K562 treated with DMSO at 1 percent for 4 hours (cell line): Measurements from ENCODE around the gene PCARE. TPM values are rescaled to one million over a fixed set of nuclear protein-coding genes. Genes with fewer than 3 reads are reported as not detected.

Experiments used
- total RNA-seq: library from RNA; unstranded; fragments of 300-600 nt; gene quantifications from 2 replicates; pipeline ENCODE4 v1.2.3, GENCODE V29; 2022; ENCODE audit not compliant: insufficient read depth

The PCARE gene
- total RNA-seq: not detected in 2 replicates

DNA sequence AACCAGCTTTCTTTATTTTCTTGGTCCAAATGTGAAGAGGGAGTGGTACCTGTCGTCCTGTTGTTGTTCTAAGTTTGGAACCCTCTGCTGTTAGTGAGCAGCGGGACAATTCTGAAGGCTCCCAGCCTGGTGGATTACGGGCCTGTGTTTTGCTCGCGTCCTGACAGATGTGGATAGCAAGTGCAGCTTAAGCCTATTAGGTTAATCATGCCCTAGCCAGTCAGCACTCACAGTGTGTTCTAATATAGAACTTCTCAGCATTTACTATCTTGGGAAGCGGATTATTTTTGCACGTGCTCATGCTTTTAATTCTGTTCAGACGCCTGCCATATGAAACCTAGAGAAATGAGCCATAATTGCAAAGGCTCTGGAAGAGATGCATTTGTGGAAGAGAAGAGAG is at the start of gene PCARE:
TSS of gene PCARE (minus strand) at position 113 of the 400 bp plus-strand sequence. CDS start 262 bp downstream, outside the sequence.

DNA sequence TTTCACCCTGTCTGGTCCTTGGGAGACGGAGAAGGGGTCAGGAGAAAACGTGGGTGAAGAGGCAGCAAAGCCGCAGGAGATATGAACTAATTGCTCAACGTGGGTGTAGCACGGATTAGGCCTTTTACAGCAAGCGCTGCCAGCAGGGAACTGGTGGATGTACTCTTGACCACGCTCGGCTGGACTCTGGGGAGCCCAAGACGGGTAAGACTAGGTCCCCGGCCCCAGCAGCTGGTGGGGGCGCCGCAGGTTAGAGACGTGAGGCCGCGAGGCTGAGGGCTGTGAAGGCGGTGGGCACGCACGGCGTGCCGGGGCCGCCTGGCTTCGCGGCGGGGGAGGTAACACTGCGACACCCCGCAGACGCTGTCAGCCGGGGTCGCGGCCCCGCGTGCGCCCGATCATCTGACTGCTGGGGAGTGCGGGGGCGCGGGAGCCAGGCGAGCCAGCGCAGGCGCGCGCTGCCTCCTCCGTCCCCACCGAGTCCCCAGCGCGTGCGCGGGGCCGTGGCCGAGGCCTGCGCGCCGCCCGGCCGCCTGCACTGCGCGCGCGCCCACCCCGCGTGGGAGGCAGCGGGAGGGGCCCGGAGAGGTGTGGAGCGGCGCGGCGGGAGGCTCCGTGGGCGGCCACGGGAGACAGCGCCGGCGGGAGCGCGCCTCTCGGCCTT is 40.8 kb upstream of the PCARE start, which contains the start of gene CLIP4:
TSS of gene CLIP4 (plus strand) at position 470 of the 664 bp plus-strand sequence. CDS start 5,974 bp downstream, outside the sequence.

Other genes starting within 250 kb of the PCARE start
- gene TRMT61B, start 204.2 kb downstream of the PCARE start, total RNA-seq: 11.2 and 13.0 TPM in 2 replicates
- gene WDR43, start 179.9 kb downstream of the PCARE start, total RNA-seq: 8.6 and 8.7 TPM in 2 replicates
- not detected in 2 replicates for gene TOGARAM2, start 93.2 kb downstream of the PCARE start, total RNA-seq
- gene CLIP4, start 40.9 kb upstream of the PCARE start, total RNA-seq: 0.15 TPM in 1 of 2 replicates, not detected in the other